ENCODE data around the gene RET.

Gene RET

GRCh38 chr10:43062402-43063160 is 14.3 kb upstream of the RET start:
- no peak for DNase-seq (ENCODE audit: low read depth in 2 of 2)

DNA sequence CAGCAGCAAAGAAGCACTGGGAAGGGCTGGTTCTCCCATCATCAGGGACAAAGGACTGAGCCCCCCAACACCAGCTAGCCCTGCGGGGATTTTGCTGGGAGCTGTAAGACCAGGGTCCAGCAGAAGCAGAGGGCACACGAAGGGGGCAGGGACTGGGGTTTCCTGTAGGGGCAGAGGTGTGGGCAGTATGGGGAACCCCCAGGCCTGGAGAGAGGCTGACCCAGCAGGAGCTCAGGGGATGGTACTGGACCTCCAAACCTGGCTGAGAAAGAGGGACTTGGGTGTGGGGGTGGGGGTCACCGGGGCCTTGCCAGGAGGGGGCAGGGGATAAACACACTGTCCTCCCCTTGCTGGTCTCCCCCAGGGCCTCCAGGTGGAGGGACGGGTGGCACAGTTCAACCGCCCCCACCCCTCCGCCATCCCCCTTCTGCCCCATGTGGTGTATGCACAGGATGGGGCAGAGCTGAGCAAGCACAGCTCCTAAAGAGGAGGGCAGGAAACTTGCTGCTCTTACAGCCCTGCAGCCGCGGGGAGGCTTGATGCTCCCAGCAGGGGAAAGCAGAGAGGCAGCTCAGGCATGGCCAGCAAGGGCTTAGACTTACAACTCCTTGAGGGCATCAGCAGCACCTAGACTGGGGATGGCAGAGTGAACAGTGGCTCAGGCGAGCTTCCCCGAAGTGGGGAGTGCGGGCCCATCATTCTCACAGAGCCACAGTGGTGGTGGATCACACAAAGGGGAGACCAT is 12.4 kb upstream of the RET start:
- DNase-seq (ENCODE audit: low read depth in 2 of 2): no peak

GRCh38 chr10:43065234-43065633 is 11.6 kb upstream of the RET start:
- DNase-seq (ENCODE audit: low read depth in 2 of 2): no peak

DNA sequence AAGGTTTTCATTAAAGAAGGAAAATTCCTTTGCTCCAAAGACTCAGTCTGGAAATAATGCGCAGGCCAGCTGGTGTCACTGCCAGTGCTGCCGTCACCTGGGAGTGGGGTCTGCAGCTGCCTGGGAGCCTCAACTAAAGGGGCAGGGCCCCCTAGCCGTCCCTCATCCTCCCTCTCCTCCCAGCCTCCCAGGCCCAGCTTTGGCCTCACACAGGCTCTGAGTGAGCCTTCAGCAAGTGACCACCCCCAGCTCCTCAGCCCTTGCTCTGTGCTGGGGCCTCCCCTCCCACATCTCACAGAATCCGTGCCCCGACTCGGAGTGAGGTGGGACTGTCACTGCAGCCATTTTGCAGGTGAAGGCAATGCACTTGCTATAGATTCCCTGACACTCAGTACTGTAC is 11.1 kb upstream of the RET start:
- no peak for DNase-seq (ENCODE audit: low read depth in 2 of 2)

- no peak for DNase-seq (ENCODE audit: low read depth in 2 of 2)
These were observed 10.4 kb upstream of the RET start for GRCh38 chr10:43066481-43066880.

GRCh38 chr10:43067391-43068135 is 9.3 kb upstream of the RET start:
- no peak for DNase-seq (ENCODE audit: low read depth in 2 of 2)

- no peak for DNase-seq (ENCODE audit: low read depth in 2 of 2)
These were observed 8.8 kb upstream of the RET start for GRCh38 chr10:43068136-43068395.

DNA sequence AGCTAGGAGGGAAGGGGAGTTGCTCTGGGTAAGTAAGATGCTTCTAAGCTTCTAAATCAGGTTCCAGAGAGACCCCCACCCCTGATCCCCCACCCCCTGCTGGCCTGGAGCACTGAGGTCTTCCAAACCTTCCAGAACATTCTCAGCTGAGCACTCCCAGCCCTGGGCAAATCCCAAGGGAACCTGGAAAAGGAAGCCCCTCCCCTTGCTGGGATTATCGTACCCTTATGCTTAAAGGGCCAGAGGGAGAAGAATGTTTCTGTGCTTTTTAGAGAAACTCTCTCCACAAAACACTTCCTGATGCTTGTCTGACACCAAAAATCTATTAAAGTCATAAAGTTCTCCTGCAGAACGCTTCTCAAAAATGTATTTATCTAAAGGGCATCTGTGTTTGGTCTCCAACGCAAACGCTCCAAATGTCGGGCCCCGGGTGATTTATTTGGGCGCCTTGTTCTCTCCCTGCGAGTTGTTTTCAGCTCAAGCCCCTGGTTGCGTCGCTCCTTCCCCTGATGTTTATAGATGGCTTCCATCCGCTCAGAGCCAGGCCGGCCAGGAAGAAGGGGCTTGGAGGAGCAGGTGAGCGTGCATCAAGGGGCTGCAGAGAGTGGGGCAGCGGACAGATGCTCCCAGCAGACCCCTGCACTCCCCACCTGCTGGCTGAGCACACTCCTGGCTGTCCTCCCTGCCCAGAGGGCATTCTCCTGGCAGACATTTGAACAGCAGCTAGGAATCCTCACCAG is 8.2 kb upstream of the RET start:
- DNase-seq (ENCODE audit: low read depth in 2 of 2): no peak

- no peak for DNase-seq (ENCODE audit: low read depth in 2 of 2)
These were observed 7.7 kb upstream of the RET start for GRCh38 chr10:43069211-43069515.

DNA sequence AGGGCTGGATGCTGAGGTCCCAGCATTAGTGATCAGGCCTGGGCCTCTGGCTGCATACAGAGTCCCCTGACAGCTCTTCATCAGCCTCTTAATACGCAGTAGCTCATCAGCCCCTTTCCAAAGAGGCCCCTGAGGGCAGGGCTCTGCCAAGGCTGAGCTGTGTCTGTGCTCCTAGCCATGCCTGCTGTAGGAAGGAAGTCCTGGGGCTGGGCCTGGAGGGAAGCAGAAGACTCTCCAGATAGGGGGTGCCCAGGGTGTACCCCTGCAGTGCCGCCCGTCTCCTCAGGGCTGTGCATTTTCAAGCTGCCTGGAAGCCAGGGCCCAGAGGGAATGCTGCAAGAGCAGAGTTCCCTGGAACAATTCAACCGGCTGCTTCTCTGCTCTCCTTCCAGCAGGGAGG is 7.3 kb upstream of the RET start:
- no peak for DNase-seq (ENCODE audit: low read depth in 2 of 2)

- DNase-seq (ENCODE audit: low read depth in 2 of 2): no peak
These were observed 6.5 kb upstream of the RET start for GRCh38 chr10:43070121-43071085.

- DNase-seq (ENCODE audit: low read depth in 2 of 2): no peak
These were observed 4.8 kb upstream of the RET start for GRCh38 chr10:43071865-43072650.

DNA sequence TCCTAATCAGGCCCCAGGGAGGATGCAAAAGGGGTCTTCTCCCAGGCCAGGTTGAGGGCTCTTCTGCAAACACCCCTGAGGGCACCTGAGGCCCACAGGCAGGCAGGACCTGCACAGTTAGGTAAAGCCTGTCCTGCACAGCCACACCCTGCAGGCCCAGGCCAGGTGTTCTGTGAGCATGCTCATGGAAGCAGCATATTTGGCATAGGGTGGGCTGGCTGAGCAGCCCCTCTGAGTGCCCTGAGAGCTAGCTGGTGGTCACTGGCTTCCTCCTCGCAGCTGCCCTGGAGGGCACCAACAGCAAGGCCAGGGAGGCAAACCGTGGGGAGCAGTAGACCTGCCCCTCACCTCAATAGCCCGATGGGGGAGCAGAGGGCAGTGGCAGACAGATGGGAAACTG is 3.7 kb upstream of the RET start:
- DNase-seq (ENCODE audit: low read depth in 2 of 2): no peak

DNA sequence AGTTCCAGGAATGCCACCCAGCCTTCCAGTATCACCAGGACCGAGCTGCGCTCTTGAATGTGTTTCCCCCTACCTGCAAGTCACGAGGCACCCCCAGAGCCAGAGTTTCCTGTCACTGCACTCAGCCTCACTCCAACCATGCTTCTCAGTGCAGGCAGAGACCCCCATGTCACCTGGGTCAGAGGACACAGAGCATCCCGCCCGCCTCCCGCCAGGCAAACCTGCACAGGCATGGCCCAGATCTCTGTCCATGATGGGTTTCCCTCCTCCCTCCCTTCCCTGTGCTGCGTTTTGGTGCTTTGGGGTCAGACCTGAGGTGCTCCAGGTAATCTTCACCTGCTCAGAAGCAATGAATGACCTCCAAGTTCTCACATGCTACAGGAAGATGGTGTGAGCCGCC is 3.1 kb upstream of the RET start:
- no peak for DNase-seq (ENCODE audit: low read depth in 2 of 2)

DNA sequence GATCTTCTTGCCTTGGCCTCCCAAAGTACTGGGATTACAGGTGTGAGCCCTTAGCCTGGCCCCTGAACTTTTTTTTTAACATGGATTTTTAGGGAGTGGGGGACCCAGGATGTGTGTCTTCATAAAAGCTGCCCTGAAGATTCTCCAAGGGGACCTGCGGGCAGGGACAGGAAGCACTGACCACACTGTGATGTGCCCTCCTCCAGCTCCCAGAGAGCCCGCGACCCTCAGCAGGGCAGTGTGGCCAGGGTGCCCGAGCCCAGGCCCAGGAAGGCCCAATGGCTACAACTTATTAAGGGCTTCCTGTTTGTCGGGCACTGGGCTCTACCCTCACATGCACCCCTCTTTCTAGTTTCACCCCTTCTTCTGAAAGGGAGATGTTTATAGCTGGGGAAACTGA is 2.5 kb upstream of the RET start:
- DNase-seq (ENCODE audit: low read depth in 2 of 2): no peak

- DNase-seq (ENCODE audit: low read depth in 2 of 2): no peak
These were observed 1.9 kb upstream of the RET start for GRCh38 chr10:43074827-43075611.

- DNase-seq (ENCODE audit: low read depth in 2 of 2): no peak
These were observed 1.3 kb upstream of the RET start for GRCh38 chr10:43075612-43076003.

GRCh38 chr10:43076311-43076875 is 476 bp upstream of the RET start:
- DNase-seq (ENCODE audit: low read depth in 2 of 2): no peak

DNA sequence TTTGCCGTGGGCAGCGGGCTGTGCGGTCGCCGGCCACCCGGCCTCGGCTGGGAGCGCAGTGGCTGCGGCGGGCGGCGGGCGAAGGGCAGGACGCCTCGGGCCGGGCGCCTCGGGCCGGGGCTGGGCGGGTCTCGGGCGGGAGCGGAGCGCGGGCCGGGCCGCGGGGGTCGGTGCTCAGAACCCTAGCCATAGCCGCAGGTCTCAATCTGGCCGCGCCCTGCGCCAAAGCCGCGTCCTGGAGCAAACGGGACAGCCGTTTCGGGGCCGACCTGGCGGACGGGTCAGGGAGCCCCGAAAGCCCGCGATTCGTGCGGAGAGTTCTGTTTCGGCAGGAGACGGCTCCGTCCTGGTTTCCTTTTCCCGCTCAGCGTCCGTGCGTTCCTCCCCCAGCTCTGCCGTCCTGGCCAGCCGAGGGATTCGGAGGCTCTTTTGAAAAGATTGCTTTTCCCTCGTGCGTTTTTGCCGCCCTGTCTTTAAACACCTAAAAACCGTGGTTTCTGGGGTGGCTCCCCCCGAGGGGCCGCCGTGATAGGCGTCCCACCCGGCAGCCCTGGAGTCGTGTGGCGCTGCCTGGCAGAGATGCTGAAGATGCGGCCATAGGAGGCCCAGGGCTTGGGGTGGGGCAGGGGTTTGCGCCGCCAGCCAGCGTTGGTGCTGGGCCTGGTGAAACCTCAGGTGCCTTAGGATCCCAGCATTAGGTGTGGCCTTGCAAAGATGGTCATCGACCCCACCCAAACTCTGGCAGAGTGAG is 727 bp downstream of the RET start:
- DNase-seq (ENCODE audit: low read depth in 2 of 2): no peak

Data from stimulated activated CD4-positive, alpha-beta T cell treated with anti-CD3 and anti-CD28 coated beads, Interleukin-1b, Interleukin-23, amount 100 ng/mL, for 4 hours (primary cell).